Measurements from ENCODE around the gene SMNDC1.

Gene SMNDC1

DNA sequence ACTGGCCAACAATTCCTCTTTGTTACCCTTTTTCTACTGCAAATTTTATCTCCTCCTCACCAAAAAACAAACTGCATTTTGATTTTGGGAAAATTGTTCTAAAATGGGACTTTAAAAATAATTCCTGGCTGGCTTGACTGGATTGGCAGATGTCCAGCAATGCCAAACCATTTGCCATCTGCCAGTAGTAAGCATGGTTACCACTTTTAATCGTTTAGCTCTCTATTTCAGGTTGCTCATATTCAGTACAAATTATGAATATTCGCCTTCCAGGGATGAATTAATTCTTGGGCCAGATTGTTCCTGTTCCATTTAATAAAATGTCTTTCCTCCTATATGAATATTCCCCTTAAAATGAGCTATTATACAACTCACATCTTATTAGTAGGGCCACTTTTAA is 35.7 kb downstream of the SMNDC1 start:
- no peaks in the 10 kb centered on the region for H3K9me3 ChIP-seq (ENCODE audit: insufficient read depth, low read length, severe bottlenecking)
- no peaks in the 10 kb centered on the region for H3K79me2 ChIP-seq (ENCODE audit: insufficient read depth, low read length)
- TF ChIP-seq EZH2 (IDR thresholded peaks at IDR 0.05; ENCODE audit: borderline replicate concordance, low read depth, low read length, severe bottlenecking) = no peak
- TF ChIP-seq, protein P1, sequence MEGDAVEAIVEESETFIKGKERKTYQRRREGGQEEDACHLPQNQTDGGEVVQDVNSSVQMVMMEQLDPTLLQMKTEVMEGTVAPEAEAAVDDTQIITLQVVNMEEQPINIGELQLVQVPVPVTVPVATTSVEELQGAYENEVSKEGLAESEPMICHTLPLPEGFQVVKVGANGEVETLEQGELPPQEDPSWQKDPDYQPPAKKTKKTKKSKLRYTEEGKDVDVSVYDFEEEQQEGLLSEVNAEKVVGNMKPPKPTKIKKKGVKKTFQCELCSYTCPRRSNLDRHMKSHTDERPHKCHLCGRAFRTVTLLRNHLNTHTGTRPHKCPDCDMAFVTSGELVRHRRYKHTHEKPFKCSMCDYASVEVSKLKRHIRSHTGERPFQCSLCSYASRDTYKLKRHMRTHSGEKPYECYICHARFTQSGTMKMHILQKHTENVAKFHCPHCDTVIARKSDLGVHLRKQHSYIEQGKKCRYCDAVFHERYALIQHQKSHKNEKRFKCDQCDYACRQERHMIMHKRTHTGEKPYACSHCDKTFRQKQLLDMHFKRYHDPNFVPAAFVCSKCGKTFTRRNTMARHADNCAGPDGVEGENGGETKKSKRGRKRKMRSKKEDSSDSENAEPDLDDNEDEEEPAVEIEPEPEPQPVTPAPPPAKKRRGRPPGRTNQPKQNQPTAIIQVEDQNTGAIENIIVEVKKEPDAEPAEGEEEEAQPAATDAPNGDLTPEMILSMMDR (IDR thresholded peaks at IDR 0.05; ENCODE audit: borderline replicate concordance, extremely low read depth, low read length, poor library complexity, severe bottlenecking) = no peak
- ATAC-seq (ENCODE audit: insufficient read depth, low read depth) (no peak), DNase-seq (no peak)
- no peaks in the 10 kb centered on the region for H3K4me1 ChIP-seq (ENCODE audit: insufficient read depth, low read length)
- H3K27me3 ChIP-seq (ENCODE audit: insufficient read depth, low read length, poor library complexity) = no peaks in the 10 kb centered on the region
- H3K27ac ChIP-seq (ENCODE audit: low read length) = no peak overlapping the region
- no peaks in the 10 kb centered on the region for H3K36me3 ChIP-seq (ENCODE audit: insufficient read depth, low read length)
- H4K20me1 ChIP-seq (ENCODE audit: insufficient read depth, low read length) = no peaks in the 10 kb centered on the region
- no peak overlapping the region for H3K9ac ChIP-seq (ENCODE audit: low read depth, low read length)
- H2AFZ ChIP-seq (ENCODE audit: low read depth, low read length) = no peak overlapping the region
- H3K4me2 ChIP-seq (ENCODE audit: insufficient read depth, low read length) = no peak overlapping the region
- H3K4me3 ChIP-seq (ENCODE audit: low read depth in 1 of 2, low read length in 2 of 2) = no peak overlapping the region

DNA sequence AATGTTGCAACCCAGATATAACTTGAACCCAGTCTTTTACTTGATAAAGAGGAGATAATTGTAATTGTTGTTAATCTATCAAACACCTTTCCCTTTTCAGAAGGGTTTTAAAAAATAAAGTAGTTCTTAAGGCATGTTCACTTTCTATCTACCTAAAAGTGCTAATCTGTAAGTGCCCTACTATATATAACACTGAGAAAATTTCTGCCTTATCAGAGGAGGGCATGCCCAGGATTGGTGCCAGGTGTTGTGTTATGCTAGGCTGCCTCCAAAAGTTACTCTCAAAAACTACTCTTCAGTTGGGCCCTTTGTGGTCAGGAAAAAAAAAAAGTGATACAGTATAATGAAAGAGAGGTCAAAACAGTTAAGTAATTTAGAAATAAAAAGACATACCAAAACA is 36.3 kb downstream of the SMNDC1 start:
- DNase-seq = no peak
- Histone ChIP-seq H3K4me3 (ENCODE audit: low read depth in 1 of 2, low read length in 2 of 2) (no peak overlapping the region), H2AFZ (ENCODE audit: low read depth, low read length) (no peak overlapping the region), H3K27me3 (ENCODE audit: insufficient read depth, low read length, poor library complexity) (no peaks in the 10 kb centered on the region), H3K27ac (ENCODE audit: low read length) (no peak overlapping the region), H3K9ac (ENCODE audit: low read depth, low read length) (no peak overlapping the region), H3K4me1 (ENCODE audit: insufficient read depth, low read length) (no peaks in the 10 kb centered on the region), H3K36me3 (ENCODE audit: insufficient read depth, low read length) (no peaks in the 10 kb centered on the region), H3K79me2 (ENCODE audit: insufficient read depth, low read length) (no peaks in the 10 kb centered on the region), H4K20me1 (ENCODE audit: insufficient read depth, low read length) (no peaks in the 10 kb centered on the region), H3K4me2 (ENCODE audit: insufficient read depth, low read length) (no peak overlapping the region), H3K9me3 (ENCODE audit: insufficient read depth, low read length, severe bottlenecking) (no peaks in the 10 kb centered on the region)
- no peak for TF ChIP-seq EZH2 (IDR thresholded peaks at IDR 0.05; ENCODE audit: borderline replicate concordance, low read depth, low read length, severe bottlenecking)
- TF ChIP-seq, protein P1 (IDR thresholded peaks at IDR 0.05; ENCODE audit: borderline replicate concordance, extremely low read depth, low read length, poor library complexity, severe bottlenecking) = no peak
- ATAC-seq (ENCODE audit: insufficient read depth, low read depth) = no peak

DNA sequence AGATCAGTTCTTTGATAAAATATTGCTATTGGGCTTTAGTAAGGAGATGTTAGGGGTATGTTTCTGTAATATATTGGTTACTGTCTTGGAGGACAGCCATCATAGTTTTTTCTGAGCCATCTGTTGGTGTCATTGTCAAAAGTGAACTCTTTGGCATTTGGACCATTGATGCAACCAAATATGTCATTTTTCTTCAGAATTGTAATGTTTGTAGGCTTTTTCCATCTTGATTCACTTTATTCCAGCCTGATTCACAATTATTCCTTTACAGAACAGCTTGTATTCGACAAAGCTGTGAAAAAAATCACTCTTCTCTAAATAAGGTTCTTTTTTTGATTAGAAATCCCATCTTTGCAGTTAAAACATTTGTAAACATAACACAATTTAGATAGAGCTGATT is 37.4 kb downstream of the SMNDC1 start:
- Histone ChIP-seq H3K4me3 (ENCODE audit: low read depth in 1 of 2, low read length in 2 of 2) (no peak overlapping the region), H3K27me3 (ENCODE audit: insufficient read depth, low read length, poor library complexity) (no peaks in the 10 kb centered on the region), H3K27ac (ENCODE audit: low read length) (no peak overlapping the region), H3K9me3 (ENCODE audit: insufficient read depth, low read length, severe bottlenecking) (no peaks in the 10 kb centered on the region), H2AFZ (ENCODE audit: low read depth, low read length) (no peak overlapping the region), H3K79me2 (ENCODE audit: insufficient read depth, low read length) (no peaks in the 10 kb centered on the region), H3K4me2 (ENCODE audit: insufficient read depth, low read length) (no peak overlapping the region), H4K20me1 (ENCODE audit: insufficient read depth, low read length) (no peaks in the 10 kb centered on the region), H3K36me3 (ENCODE audit: insufficient read depth, low read length) (no peaks in the 10 kb centered on the region), H3K4me1 (ENCODE audit: insufficient read depth, low read length) (no peaks in the 10 kb centered on the region), H3K9ac (ENCODE audit: low read depth, low read length) (no peak overlapping the region)
- ATAC-seq (ENCODE audit: insufficient read depth, low read depth) = no peak
- DNase-seq = no peak
- TF ChIP-seq, protein P1 (IDR thresholded peaks at IDR 0.05; ENCODE audit: borderline replicate concordance, extremely low read depth, low read length, poor library complexity, severe bottlenecking) = no peak
- TF ChIP-seq EZH2 (IDR thresholded peaks at IDR 0.05; ENCODE audit: borderline replicate concordance, low read depth, low read length, severe bottlenecking) = no peak
